Measurements from ENCODE around the gene PHLDB3. TPM values are rescaled to one million over a fixed set of nuclear protein-coding genes. Genes with fewer than 3 reads are reported as not detected.
"Not testable (repeated sequence)": the region's sequence is repeated elsewhere in the genome, so short reads cannot be mapped to it uniquely, and the experiment has no call there.

PHLDB3 gene
- total RNA-seq, 2 experiments from 2014 or later, result 6.0 to 20.6 TPM

DNA sequence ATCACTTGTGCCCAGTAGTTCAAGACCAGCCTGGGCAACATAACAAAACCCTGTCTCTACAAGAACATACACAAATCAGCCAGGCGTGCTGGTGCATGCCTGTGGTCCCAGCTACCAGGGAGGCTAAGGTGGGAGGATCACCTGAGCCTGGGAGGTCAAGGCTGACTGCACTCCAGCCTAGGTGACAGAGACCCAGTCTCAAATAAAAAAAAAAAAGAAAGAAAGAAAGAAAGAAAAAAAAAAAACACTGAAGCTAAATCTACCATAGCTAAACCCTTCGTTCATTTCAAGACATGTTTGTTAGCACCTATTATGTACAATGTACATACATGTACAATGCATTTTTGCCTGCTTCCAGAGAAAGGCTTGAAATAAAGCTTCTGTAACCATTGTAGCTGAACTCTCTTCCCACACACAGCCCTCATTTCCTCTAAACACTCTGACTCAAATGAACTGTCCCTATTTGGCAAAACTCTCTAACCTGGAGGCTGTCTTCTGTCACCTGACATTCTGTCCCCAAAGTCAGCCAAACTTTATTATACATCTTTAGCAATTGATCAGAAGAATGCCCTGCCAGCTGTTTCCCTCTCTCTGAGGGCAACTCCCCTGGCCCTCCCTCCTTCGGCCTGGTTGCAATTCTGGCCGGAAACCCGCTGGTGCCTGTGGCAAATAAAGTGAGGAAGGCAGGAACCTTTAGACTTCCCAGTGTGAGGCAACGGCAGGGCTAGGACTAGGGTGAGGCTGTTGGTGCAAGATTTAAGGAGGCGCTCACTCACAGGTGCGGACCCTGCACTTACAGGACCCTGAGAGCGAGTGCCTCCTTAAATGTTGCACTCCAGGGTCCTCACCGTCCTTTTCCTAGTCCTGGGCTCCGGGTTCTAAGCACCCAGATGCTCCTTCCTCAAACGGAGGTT, 20.6 kb upstream of the PHLDB3 start:
- no peak overlapping the region for H2AFZ ChIP-seq (ENCODE audit: low read length)
- H3K9me3 ChIP-seq (ENCODE audit: low read length), result no peaks in the 10 kb centered on the region
- no peak overlapping the region for H3K27ac ChIP-seq (ENCODE audit: low read depth, low read length, poor library complexity, severe bottlenecking)
- TF ChIP-seq, protein P1, sequence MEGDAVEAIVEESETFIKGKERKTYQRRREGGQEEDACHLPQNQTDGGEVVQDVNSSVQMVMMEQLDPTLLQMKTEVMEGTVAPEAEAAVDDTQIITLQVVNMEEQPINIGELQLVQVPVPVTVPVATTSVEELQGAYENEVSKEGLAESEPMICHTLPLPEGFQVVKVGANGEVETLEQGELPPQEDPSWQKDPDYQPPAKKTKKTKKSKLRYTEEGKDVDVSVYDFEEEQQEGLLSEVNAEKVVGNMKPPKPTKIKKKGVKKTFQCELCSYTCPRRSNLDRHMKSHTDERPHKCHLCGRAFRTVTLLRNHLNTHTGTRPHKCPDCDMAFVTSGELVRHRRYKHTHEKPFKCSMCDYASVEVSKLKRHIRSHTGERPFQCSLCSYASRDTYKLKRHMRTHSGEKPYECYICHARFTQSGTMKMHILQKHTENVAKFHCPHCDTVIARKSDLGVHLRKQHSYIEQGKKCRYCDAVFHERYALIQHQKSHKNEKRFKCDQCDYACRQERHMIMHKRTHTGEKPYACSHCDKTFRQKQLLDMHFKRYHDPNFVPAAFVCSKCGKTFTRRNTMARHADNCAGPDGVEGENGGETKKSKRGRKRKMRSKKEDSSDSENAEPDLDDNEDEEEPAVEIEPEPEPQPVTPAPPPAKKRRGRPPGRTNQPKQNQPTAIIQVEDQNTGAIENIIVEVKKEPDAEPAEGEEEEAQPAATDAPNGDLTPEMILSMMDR (conservative IDR thresholded peaks at IDR 0.05; ENCODE audit: low read length), result no peak
- TF ChIP-seq EZH2phosphoT487 (IDR thresholded peaks at IDR 0.05; ENCODE audit: borderline replicate concordance, low read depth, low read length), result no peak
- no peaks in the 10 kb centered on the region for H3K36me3 ChIP-seq (ENCODE audit: insufficient read depth, low read length)
- intact Hi-C loops (cut with micrococcal nuclease; ENCODE audit: unreplicated experiment), result no loop called here
- H3K4me3 ChIP-seq (ENCODE audit: low read depth, low read length, poor library complexity, severe bottlenecking), result no peak overlapping the region
- BruUV-seq (replicated peaks), result no TSS peak
- ChIA-PET CTCF (ENCODE audit: unreplicated experiment) (no interaction called here), POLR2A (no interaction called here)
- no peaks in the 10 kb centered on the region for H3K9me2 ChIP-seq (ENCODE audit: insufficient read depth, low read length)
- DNase-seq (ENCODE audit: low spot score), result no peak
- peaks cover 18% of the 10 kb centered on the region for H3K4me1 ChIP-seq (ENCODE audit: insufficient read depth, low read length, poor library complexity, severe bottlenecking)
- H3K79me2 ChIP-seq (ENCODE audit: insufficient read depth, low read depth, low read length), result no peaks in the 10 kb centered on the region
- H3K4me2 ChIP-seq (ENCODE audit: low read length), result peak overlapping the region; percentile 28; the same call in 1 of the 2 replicates
- H4K20me1 ChIP-seq (ENCODE audit: insufficient read depth, low read length), result no peaks in the 10 kb centered on the region

DNA sequence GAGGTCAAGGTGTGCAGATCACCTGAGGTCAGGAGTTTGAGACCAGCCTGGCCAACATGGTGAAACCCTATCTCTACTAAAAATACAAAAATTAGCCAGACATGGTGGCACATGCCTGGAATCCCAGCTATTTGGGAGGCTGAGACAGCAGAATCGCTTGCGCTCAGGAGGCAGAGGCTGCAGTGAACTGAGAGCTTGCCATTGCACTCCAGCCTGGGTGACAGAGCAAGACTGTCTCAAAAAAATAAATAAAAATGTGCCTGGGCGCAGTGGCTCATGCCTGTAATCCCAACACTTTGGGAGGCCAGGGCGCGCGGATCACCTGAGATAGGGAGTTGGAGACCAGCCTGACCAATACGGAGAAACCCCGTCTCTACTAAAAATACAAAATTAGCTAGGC, 19.1 kb upstream of the PHLDB3 start:
- H3K4me3 ChIP-seq (ENCODE audit: low read depth, low read length, poor library complexity, severe bottlenecking); H3K4me2 ChIP-seq (ENCODE audit: low read length); DNase-seq (ENCODE audit: low spot score); H3K9me3 ChIP-seq (ENCODE audit: low read length); H3K9me2 ChIP-seq (ENCODE audit: insufficient read depth, low read length); intact Hi-C loops (cut with micrococcal nuclease; ENCODE audit: unreplicated experiment); CTCF ChIA-PET (ENCODE audit: unreplicated experiment); H3K79me2 ChIP-seq (ENCODE audit: insufficient read depth, low read depth, low read length); H3K36me3 ChIP-seq (ENCODE audit: insufficient read depth, low read length); H4K20me1 ChIP-seq (ENCODE audit: insufficient read depth, low read length); BruUV-seq (replicated peaks); H2AFZ ChIP-seq (ENCODE audit: low read length); H3K27ac ChIP-seq (ENCODE audit: low read depth, low read length, poor library complexity, severe bottlenecking); POLR2A ChIA-PET: not testable (repeated sequence)
- H3K4me1 ChIP-seq (ENCODE audit: insufficient read depth, low read length, poor library complexity, severe bottlenecking), result peaks cover 18% of the 10 kb centered on the region

DNA sequence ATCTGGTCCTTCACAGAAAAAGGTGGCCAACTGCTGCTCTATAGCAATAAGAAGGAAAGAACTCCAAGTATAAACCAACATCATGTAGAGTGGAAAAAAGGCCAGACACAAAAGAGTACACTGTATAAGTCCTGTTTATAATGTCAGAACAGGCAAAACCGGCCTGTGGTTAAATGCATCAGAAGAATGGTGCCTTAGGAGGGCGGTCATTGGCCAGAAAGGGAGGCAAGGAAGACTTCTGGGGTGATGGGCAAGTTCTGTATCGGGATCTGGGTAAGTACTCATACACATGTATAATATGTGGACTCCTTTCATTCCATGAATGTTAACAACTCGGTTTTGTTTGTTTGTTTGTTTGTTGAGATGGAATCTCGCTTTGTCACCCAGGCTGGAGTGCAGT, 18.4 kb upstream of the PHLDB3 start:
- no peak overlapping the region for H3K27ac ChIP-seq (ENCODE audit: low read depth, low read length, poor library complexity, severe bottlenecking)
- intact Hi-C loops (cut with micrococcal nuclease; ENCODE audit: unreplicated experiment), result no loop called here
- DNase-seq (ENCODE audit: low spot score), result no peak
- CTCF ChIA-PET (ENCODE audit: unreplicated experiment), result no interaction called here
- H3K36me3 ChIP-seq (ENCODE audit: insufficient read depth, low read length), result no peaks in the 10 kb centered on the region
- POLR2A ChIA-PET, result no interaction called here
- H4K20me1 ChIP-seq (ENCODE audit: insufficient read depth, low read length), result no peaks in the 10 kb centered on the region
- no peaks in the 10 kb centered on the region for H3K9me2 ChIP-seq (ENCODE audit: insufficient read depth, low read length)
- H3K4me1 ChIP-seq (ENCODE audit: insufficient read depth, low read length, poor library complexity, severe bottlenecking), result peaks cover 18% of the 10 kb centered on the region
- H3K79me2 ChIP-seq (ENCODE audit: insufficient read depth, low read depth, low read length), result no peaks in the 10 kb centered on the region
- H2AFZ ChIP-seq (ENCODE audit: low read length), result no peak overlapping the region
- no peak overlapping the region for H3K4me3 ChIP-seq (ENCODE audit: low read depth, low read length, poor library complexity, severe bottlenecking)
- H3K9me3 ChIP-seq (ENCODE audit: low read length), result no peaks in the 10 kb centered on the region
- no peak overlapping the region for H3K4me2 ChIP-seq (ENCODE audit: low read length)
- no TSS peak for BruUV-seq (replicated peaks)
- TF ChIP-seq, protein P1 (conservative IDR thresholded peaks at IDR 0.05; ENCODE audit: low read length), result no peak

All from OCI-LY7 (cell line).